ENCODE data around the gene NFATC1.
"Not testable (repeated sequence)": the region's sequence is repeated elsewhere in the genome, so short reads cannot be mapped to it uniquely, and the experiment has no call there.

GRCh38 chr18:79504495-79504894 lies 108.8 kb downstream of the NFATC1 start:
- TF ChIP-seq POLR2AphosphoS5, POLR2A (IDR thresholded peaks at IDR 0.05): not testable (repeated sequence)
- TF ChIP-seq, protein P1, sequence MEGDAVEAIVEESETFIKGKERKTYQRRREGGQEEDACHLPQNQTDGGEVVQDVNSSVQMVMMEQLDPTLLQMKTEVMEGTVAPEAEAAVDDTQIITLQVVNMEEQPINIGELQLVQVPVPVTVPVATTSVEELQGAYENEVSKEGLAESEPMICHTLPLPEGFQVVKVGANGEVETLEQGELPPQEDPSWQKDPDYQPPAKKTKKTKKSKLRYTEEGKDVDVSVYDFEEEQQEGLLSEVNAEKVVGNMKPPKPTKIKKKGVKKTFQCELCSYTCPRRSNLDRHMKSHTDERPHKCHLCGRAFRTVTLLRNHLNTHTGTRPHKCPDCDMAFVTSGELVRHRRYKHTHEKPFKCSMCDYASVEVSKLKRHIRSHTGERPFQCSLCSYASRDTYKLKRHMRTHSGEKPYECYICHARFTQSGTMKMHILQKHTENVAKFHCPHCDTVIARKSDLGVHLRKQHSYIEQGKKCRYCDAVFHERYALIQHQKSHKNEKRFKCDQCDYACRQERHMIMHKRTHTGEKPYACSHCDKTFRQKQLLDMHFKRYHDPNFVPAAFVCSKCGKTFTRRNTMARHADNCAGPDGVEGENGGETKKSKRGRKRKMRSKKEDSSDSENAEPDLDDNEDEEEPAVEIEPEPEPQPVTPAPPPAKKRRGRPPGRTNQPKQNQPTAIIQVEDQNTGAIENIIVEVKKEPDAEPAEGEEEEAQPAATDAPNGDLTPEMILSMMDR (IDR thresholded peaks at IDR 0.05), result not testable (repeated sequence)

Measured in suprapubic skin (tissue), 4 donors.